ENCODE measurements around the gene ARPP21. TPM values are rescaled to one million over a fixed set of nuclear protein-coding genes. Genes with fewer than 3 reads are reported as not detected.
A peak's percentile ranks its signal among the peaks of the same experiment; 100 is the strongest.
"Not testable (repeated sequence)": the region's sequence is repeated elsewhere in the genome, so short reads cannot be mapped to it uniquely, and the experiment has no call there.

The ARPP21 gene
- 0.41 TPM in 1 of 2 replicates, not detected in the other for total RNA-seq (2014; rRNA removed; shearing (Covaris generic); ENCODE audit: low replicate concordance)

GRCh38 chr3:35639254-35640186 is at the start of gene ARPP21:
Gene ARPP21, plus strand, starts transcription at chr3:35639525. Its CDS starts 42,227 bp downstream, at chr3:35681752.
- peak; percentile 59 for DNase-seq (ENCODE audit: low read depth)
- in situ Hi-C loops (cut with HindIII; ENCODE audit: low pct_unique_long_range_greater_than_20kb, low sequenced_read_pairs), result no loop called here

GRCh38 chr3:35592589-35593295 is 46.6 kb upstream of the ARPP21 start:
- in situ Hi-C loops (cut with HindIII; ENCODE audit: low pct_unique_long_range_greater_than_20kb, low sequenced_read_pairs), result no loop called here
- DNase-seq (ENCODE audit: low read depth), result no peak

GRCh38 chr3:35594739-35595138 is 44.6 kb upstream of the ARPP21 start:
- no peak for DNase-seq (ENCODE audit: low read depth)
- in situ Hi-C loops (cut with HindIII; ENCODE audit: low pct_unique_long_range_greater_than_20kb, low sequenced_read_pairs), result no loop called here

- in situ Hi-C loops (cut with HindIII; ENCODE audit: low pct_unique_long_range_greater_than_20kb, low sequenced_read_pairs), result no loop called here
- no peak for DNase-seq (ENCODE audit: low read depth)
Observed at GRCh38 chr3:35596335-35596995, 42.9 kb upstream of the ARPP21 start.

- in situ Hi-C loops (cut with HindIII; ENCODE audit: low pct_unique_long_range_greater_than_20kb, low sequenced_read_pairs), result no loop called here
- DNase-seq (ENCODE audit: low read depth), result no peak
Observed at GRCh38 chr3:35597490-35597889, 41.8 kb upstream of the ARPP21 start.

- DNase-seq (ENCODE audit: low read depth), result no peak
- in situ Hi-C loops (cut with HindIII; ENCODE audit: low pct_unique_long_range_greater_than_20kb, low sequenced_read_pairs), result no loop called here
Observed at GRCh38 chr3:35598804-35599203, 40.5 kb upstream of the ARPP21 start.

- no peak for DNase-seq (ENCODE audit: low read depth)
- in situ Hi-C loops (cut with HindIII; ENCODE audit: low pct_unique_long_range_greater_than_20kb, low sequenced_read_pairs), result no loop called here
Observed at GRCh38 chr3:35601959-35602358, 37.4 kb upstream of the ARPP21 start.

- no peak for DNase-seq (ENCODE audit: low read depth)
- in situ Hi-C loops (cut with HindIII; ENCODE audit: low pct_unique_long_range_greater_than_20kb, low sequenced_read_pairs), result no loop called here
Observed at GRCh38 chr3:35602395-35602936, 36.9 kb upstream of the ARPP21 start.

GRCh38 chr3:35616346-35616745 is 23.0 kb upstream of the ARPP21 start:
- in situ Hi-C loops (cut with HindIII; ENCODE audit: low pct_unique_long_range_greater_than_20kb, low sequenced_read_pairs), result no loop called here
- no peak for DNase-seq (ENCODE audit: low read depth)

- no peak for DNase-seq (ENCODE audit: low read depth)
- in situ Hi-C loops (cut with HindIII; ENCODE audit: low pct_unique_long_range_greater_than_20kb, low sequenced_read_pairs), result no loop called here
Observed at GRCh38 chr3:35617370-35617769, 22.0 kb upstream of the ARPP21 start.

- DNase-seq (ENCODE audit: low read depth), result peak; percentile 67
- in situ Hi-C loops (cut with HindIII; ENCODE audit: low pct_unique_long_range_greater_than_20kb, low sequenced_read_pairs), result not testable (repeated sequence)
Observed at GRCh38 chr3:35620238-35620637, 19.1 kb upstream of the ARPP21 start.

- DNase-seq (ENCODE audit: low read depth), result no peak
- in situ Hi-C loops (cut with HindIII; ENCODE audit: low pct_unique_long_range_greater_than_20kb, low sequenced_read_pairs), result no loop called here
Observed at GRCh38 chr3:35624698-35625097, 14.6 kb upstream of the ARPP21 start.

- in situ Hi-C loops (cut with HindIII; ENCODE audit: low pct_unique_long_range_greater_than_20kb, low sequenced_read_pairs), result no loop called here
- DNase-seq (ENCODE audit: low read depth), result no peak
Observed at GRCh38 chr3:35633332-35634124, 5.8 kb upstream of the ARPP21 start.

GRCh38 chr3:35635407-35635806 is 3.9 kb upstream of the ARPP21 start:
- in situ Hi-C loops (cut with HindIII; ENCODE audit: low pct_unique_long_range_greater_than_20kb, low sequenced_read_pairs), result no loop called here
- DNase-seq (ENCODE audit: low read depth), result no peak

GRCh38 chr3:35635926-35636683 is 3.2 kb upstream of the ARPP21 start:
- in situ Hi-C loops (cut with HindIII; ENCODE audit: low pct_unique_long_range_greater_than_20kb, low sequenced_read_pairs), result no loop called here
- DNase-seq (ENCODE audit: low read depth), result no peak

GRCh38 chr3:35638251-35638979 is 910 bp upstream of the ARPP21 start:
- in situ Hi-C loops (cut with HindIII; ENCODE audit: low pct_unique_long_range_greater_than_20kb, low sequenced_read_pairs), result no loop called here
- no peak for DNase-seq (ENCODE audit: low read depth)

GRCh38 chr3:35638980-35639253 is 408 bp upstream of the ARPP21 start:
- DNase-seq (ENCODE audit: low read depth), result no peak

More at GRCh38 chr3:35638980-35639253, 408 bp upstream of the ARPP21 start:
- in situ Hi-C loops (cut with HindIII; ENCODE audit: low pct_unique_long_range_greater_than_20kb, low sequenced_read_pairs), result no loop called here

Data from Caki2 (cell line).